ENCODE measurements around the gene CELF1.
A peak's percentile ranks its signal among the peaks of the same experiment; 100 is the strongest.

The CELF1 gene

DNA sequence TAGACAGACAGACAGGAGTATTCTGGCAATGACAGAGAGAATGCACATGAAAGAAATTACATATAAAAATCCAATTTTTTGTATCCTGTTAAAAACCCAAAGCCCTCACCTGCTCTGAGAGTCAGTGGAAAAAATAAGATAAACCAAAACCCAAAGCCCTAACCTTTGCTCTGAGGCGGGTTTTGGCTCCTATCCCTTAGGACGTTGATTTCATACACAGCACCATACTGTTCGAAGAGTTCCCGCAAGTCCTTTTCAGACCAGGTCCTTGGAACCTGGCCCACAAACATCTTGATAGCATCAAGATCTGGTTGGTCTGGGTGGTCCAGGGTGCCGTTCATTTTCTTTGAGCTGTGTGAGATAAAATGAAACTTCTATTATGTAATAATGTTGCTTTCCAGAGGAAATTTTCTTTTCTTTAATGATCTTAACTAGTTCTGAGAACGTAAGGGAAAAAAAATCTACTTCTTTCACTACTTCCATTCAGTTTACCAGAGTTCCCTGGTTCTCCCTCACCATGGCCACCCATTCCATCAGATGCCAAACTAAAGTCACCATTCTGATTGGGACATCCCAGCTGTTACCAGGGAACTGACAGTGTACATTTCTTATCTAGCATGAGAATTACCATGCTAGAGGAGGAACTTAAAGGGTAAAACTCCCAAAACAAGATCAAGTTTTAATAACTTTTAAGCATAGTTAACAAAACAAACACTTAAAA lies 64.1 kb downstream of the CELF1 start:
- DNase-seq (ENCODE audit: extremely low read depth in 1 of 2, low read depth in 1 of 2), result no peak

DNA sequence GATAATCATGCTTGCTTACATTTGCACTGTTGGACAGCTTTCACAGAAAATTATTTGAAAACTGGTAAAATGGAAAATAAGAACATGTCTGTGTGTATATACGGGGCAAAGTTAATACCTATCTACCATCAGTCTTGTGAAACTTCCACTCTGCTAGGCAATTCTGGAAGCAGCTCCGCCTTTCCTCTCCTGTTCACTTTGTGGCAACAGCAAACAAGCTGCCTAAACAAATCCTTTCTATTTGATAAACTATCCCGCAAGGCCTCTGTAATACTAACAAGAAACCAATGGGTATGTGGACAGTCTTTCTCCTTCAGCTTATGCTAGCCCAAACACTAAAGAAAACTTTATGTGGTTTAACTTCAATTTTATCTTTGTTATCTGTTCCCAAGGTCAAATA lies 64.8 kb downstream of the CELF1 start:
- DNase-seq (ENCODE audit: extremely low read depth in 1 of 2, low read depth in 1 of 2), result no peak

DNA sequence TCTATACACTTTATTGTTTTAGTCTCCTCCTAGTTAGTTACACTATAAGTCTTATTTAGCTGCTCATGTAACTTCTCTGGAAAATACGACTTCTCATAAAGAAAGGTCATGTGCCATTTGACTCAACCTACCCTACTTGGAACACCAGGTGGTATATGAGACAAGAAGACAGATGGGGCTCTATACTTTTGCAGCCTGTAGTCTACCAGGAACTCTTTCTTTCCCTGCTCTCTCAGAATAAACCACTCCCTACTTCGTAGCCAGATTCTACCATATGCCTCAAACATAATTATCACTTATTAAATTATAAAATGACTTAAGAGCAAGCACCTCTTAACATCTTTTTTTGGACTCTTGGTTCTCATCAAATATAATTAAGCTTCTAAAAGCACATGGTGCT lies 65.5 kb downstream of the CELF1 start:
- DNase-seq (ENCODE audit: extremely low read depth in 1 of 2, low read depth in 1 of 2), result no peak

DNA sequence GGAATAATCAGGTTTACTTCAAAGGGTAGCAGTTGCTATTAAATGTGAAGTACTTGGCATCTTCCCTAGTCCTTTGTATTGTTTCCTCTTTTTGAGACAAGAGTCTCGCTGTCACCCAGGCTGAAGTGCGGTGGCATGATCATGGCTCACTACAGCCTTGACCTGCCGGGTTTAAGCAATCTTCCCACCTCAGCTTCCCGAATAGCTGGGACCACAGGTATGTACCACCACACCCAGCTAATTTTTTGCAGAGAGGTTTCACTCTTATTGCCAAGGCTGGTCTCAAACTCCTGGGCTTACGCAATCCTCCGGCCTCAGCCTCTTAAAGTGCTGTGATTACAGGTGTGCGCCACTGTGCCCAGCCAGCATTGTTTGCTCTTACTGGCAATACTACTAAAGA lies 67.8 kb downstream of the CELF1 start:
- DNase-seq (ENCODE audit: extremely low read depth in 1 of 2, low read depth in 1 of 2), result no peak

DNA sequence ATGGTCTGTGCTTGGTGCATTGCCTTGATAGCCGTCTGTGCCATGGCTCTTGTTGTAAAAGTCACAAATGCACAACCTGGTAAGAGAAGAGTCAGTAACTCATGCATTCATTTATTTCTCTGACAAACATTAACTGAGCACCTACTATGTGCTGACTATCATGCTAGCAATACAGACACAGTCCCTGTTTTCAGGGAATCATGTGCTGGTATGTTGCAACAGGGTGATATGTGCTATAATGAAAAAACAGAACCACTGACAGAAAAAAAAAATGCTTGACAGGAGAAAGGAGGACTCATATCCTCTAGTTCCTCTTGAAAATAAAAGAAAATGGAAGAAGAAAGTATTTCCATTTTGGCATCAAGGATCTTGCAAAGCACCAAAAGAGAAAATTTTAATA lies 69.5 kb downstream of the CELF1 start:
- no peak for DNase-seq (ENCODE audit: extremely low read depth in 1 of 2, low read depth in 1 of 2)

DNA sequence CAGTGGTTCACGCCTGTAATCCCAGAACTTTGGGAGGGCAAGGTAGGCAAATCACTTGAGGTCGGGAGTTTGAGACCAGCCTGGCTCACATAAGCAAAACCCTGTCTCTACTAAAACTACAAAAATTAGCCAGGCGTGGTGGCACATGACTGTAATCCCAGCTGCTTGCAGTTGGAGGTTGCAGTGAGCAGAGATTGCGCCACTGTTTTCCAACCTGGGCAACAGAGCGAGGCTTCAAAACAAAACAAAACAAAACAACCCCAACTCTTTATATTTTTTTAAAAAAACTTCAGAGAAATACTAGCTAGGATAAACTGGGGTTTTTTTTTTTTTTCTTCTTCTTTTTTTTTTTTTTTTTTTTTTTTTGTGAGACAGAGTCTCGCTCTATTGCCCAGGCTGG lies 72.2 kb downstream of the CELF1 start:
- no peak for DNase-seq (ENCODE audit: extremely low read depth in 1 of 2, low read depth in 1 of 2)

DNA sequence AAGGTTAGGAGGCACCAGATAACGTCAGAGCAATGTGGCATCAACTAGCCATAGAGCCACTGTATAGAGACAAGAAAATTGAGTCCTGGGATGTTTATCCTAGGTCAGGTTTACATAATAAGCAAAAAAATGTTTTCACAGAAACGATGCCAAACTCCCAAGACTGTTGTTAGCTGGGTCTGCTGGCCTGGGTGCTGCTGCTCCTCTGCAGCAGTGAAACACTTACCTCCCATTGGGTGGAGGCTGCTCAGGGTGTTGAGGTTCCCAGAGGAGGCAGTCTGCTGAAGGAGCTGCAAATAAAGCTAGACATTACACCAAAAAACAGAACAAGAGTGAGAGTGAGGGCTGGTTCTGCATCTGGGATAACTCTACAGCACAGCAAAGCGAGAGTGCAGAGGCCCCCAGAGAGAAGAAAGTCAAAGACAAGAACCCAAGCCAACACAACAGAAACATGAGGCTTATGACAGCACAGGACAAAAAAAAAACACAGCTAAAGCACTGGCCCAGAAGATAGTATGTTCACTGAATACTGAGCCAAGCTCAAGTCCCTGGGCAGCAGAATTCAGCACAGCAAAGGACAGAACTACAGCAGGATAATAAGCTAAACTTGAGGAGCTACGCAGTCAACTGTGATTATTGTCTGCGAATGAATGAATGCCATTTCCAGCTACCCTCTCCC lies 74.1 kb downstream of the CELF1 start:
- no peak for DNase-seq (ENCODE audit: extremely low read depth in 1 of 2, low read depth in 1 of 2)

DNA sequence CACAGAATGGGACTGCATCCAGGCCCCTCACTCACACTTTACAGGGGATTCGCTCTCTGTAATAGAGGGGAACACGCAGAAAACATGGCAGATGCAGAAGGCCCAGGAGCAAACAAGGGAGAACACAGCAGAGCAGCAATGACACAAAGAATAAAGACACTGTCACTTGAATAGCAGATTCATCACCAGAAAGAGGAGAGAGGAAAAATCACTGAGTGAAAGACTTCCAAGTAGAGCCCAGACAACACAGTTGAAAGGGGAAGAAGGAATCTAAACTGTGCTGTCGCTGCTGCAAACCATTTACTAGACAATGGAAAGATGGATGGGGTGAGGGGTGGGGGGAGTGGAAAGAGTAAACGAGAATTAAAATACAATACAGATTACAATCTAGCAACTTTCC lies 75.2 kb downstream of the CELF1 start:
- DNase-seq (ENCODE audit: extremely low read depth in 1 of 2, low read depth in 1 of 2), result no peak

DNA sequence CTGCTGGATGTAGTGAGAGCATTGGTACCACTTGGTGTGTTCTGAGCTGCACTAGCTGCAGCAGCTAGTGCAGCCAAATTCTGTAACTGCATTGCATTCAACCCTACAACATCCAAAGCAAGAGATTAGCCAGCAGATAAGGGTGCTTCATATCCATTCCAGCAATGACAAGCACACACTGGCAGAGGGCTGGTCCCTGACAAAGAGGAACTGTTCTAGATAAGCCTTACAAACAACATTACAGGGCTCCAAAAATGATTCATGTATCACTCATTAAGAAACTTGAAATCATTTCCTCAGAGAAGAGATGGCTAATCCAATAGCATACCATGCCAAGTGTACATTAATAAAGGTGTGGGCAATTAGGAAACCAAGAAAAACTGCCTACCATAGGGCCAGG lies 75.6 kb downstream of the CELF1 start:
- DNase-seq (ENCODE audit: extremely low read depth in 1 of 2, low read depth in 1 of 2), result peak in 1 of 2 donors; percentile 23

DNA sequence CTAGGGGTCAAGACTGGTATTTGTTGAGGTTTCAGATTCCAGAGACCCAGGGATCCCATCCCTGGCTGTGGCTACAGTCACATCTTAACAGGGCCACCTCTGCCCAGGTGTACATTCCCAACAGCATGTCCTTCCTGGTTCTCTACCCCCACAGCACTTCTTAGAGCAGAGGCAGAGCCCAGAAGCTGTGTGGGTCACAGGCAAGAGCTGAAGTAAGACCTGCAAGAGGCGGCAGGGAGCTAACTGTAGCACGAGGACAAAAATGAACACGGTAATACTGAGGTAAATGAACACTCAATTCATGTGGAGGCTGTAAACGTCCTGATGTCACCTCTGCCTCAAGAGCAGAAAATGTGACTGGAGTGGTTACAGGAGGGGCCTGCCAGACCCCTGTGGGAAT lies 82.3 kb downstream of the CELF1 start:
- no peak for DNase-seq (ENCODE audit: extremely low read depth in 1 of 2, low read depth in 1 of 2)

DNA sequence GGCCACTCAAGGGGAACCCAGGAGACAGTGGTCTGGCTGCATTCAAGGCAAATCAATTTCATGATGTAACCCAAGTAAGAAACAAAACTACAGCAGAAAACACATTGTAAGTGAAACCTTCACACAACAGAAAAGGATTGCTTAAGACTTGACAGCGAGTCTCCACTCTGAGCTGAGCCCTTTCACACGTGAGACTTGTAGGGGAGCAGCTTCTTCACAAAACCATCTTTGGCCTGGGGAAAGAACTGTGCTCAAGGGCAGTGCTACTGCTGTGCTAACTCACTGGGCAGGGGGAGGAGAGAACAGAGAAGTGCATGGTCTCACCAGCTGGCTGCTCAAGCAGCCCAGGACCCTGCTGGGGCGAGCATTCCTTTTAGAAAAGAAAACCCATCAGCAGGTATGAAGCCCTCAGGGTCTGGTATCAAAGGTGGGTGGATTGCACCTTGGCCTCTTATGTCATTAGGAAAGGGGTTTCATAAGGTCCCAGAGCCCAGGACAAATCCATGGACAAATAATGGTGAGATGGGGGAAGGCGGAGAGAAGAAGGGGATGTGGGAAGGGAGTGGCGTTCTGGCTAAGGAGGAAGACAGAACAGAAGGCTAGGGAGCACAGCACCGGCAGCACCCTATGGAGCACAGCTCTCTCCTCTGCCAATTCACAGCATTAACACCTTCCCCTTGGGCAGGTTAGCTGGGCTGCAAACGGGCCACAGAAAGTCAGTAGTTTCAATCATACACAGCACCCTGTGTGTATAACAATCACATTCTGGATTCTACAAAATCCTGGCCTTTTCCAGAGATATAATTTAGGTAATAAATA lies 83.4 kb downstream of the CELF1 start:
- no peak for DNase-seq (ENCODE audit: extremely low read depth in 1 of 2, low read depth in 1 of 2)

DNA sequence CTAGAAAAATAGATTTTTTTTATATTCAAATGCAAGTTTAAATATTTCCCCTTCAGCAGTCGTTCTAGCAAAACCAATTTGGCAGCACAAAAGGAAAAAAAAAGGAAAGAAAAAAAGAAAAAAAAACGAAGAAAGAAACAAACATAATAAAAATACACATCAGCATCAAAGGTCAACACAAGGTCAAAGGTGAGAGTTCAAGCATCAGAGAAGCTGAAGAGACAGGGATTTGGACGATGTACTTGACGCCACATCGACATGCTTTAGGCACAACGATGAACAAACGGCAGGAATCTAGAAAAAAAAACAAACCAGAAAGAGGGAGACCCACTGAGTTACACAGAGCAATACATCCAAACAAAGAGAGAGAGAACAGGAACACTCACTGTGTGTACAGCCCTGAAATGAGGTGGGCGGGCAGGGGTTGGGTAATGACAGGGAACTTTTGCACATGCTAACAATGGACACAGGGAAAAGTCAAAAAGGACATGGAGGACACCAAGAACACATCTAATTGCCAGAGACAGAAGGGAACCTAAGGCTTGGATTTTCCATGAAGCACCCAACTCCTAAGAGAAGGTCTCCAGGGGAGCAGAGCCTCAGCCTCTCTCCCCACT lies 84.2 kb downstream of the CELF1 start:
- no peak for DNase-seq (ENCODE audit: extremely low read depth in 1 of 2, low read depth in 1 of 2)

DNA sequence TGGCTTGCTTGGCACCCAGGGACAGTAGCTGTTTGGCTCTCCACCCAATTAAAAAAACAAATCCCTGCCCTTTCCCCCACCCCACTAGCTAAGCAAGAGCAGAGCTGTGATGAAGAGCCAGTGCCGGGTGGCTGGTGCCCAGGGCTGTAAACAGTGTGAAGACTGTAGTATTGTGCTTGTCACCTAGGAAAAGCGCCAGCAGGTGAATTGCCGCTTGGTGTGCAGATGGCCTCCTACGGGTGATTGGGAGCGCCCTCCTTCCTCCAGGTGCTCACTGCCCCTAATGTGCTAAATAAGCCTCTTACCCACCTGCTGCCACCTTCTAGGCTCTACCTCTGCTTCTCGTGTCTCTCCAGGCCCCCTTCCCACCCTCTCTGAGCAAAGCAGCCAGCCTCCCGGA lies 85.6 kb downstream of the CELF1 start:
- DNase-seq (ENCODE audit: extremely low read depth in 1 of 2, low read depth in 1 of 2), result no peak

DNA sequence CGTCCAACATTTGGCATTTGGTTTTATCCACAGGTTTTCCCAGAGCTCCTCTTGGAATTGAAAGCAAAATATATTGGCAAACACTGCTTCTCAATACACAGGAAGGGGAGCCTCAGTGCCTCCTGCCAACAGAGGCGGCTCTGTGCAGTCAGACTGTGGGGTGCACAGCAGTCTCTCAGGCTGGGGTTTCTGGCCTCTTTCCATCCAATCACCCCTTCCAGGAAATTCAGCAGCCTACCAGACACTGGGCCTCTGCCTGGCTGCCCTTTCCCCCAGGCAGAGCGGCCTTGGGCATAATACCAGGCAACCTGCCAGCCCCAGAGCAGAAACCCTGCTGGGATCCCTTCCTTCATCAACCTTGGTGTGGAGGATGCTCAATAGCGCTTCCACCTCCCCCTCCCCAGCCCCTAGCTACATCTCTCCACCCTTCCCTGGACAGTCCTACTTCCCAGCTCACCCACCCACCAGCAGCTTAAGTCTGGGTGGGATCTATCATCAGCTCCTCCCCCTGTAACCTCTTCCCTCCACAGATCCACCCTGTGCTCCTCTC lies 86.2 kb downstream of the CELF1 start:
- no peak for DNase-seq (ENCODE audit: extremely low read depth in 1 of 2, low read depth in 1 of 2)

DNA sequence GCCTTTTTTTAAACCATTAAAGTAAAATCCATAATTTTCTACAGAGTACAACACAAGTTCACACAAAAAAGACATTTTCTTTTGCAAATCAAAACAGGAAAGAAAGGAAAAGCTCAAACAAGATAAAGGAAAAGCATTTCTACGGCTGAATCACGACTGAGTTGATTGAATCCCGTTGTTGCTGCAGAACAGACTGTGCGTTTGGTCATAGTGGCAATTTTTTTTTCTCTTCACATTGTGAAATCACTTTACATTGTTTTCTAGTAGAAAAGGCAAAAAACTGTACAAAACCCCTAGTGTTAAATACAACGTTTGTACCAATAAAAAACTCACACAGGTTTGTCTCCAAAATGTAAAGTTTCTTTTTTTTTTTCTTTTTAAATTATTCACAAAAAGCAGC lies 86.7 kb downstream of the CELF1 start:
- DNase-seq (ENCODE audit: extremely low read depth in 1 of 2, low read depth in 1 of 2), result no peak

DNA sequence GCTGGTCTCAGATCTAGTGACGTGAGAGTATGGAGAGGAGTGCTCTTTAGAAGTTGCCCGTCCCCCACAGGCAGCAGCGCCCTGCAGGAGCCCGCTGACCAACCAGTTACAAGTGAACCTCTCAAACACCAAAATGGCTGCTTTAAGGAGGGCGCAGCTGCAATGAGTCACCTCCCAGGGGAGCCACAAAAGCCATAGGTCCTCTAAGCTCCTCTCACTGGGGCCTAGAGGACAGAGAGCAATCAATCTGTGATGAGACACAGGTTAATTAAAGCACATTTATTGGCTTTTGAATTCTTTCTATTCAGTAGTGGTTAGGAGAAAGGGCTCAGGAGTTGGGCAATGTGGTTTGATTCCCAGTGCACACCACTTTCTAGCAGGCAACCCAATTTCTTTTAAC lies 88.4 kb downstream of the CELF1 start:
- no peak for DNase-seq (ENCODE audit: extremely low read depth in 1 of 2, low read depth in 1 of 2)

DNA sequence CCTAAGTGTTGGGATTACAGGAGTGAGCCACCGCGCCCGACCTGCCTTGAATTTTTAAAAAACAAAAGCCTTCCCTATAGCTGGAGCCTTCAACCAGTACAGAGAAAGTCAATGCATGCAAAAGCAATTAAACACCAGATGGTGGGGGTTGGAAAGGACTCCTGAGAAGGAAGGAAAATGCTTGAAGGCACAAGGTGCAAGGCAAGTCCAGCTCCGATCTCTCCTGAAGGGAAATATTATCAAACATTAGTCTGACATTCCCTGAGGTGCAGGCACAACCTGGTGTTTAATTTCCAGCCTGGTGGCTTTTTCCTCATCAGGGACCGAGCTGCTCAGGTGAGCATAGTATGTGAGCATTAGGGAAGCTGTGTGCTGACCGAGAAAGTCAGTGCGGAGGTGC lies 91.1 kb downstream of the CELF1 start:
- DNase-seq (ENCODE audit: extremely low read depth in 1 of 2, low read depth in 1 of 2), result no peak

DNA sequence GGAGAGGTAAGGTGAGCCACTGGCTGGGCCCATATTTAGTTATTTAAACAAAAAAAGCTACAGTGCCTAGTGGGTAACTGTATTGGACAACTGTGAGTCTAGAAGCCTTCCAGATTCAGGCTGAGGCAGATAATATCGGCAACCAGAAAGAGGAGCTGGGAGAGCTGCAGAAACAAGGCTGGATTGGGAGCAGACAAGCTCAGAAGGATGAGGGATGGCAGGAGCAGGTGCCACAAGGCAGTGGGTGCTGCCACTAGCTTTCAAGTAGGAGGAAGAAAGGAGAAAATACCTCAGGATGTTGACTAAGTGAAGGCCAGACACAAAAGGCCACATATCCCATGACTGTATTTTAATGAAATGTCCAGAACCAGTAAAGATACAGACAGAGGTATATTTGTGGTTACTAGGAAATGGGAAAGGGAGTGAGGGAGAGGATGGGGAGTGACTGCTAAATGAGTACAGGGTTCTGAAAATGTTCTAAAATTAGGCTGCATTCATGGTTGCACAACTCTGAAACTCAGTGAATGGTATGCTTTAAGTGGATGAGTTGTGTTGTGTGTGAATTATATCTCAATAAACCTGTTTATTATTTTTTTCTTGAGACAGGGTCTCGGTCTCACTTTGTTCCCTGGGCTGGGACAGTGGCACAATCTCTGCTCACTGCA lies 92.2 kb downstream of the CELF1 start:
- no peak for DNase-seq (ENCODE audit: extremely low read depth in 1 of 2, low read depth in 1 of 2)

DNA sequence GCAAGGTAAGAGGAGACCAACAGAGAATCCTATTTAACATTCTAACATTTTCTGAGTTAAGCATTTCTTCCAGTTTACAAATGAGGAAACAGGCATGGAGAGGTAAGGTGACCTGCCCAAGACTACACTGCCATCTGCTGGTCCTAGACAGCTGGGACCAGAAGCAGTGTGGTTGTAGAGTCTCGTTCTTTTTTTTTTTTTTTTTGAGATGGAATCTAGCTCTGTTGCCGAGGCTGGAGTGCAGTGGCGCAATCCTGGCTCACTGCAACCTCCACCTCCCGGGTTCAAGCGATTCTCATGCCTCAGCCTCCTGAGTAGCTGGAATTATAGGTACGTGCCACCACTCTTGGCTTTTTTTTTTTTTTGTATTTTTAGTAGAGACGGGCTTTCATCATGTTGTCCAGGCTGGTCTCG lies 98.7 kb downstream of the CELF1 start:
- peak; percentile 23 to 33 for DNase-seq (ENCODE audit: extremely low read depth in 1 of 2, low read depth in 1 of 2)

DNA sequence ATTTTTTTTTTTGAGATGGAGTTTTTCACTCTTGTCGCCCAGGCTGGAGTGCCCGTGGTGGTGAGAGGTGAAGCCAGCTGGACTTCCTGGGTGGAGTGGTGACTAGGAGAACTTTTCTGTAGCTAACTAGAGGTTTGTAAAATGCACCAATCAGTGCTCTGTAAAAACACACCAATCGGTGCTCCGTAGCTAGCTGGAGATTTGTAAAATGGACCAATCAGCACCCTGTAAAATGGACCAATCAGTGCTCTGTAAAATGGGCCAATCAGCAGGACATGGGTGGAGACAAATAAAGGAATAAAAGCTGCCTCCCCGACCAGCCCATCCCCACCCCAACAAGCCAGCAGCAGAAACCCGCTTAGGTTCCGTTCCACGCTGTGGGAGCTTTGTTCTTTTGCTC lies 99.6 kb downstream of the CELF1 start:
- no peak for DNase-seq (ENCODE audit: extremely low read depth in 1 of 2, low read depth in 1 of 2)

DNA sequence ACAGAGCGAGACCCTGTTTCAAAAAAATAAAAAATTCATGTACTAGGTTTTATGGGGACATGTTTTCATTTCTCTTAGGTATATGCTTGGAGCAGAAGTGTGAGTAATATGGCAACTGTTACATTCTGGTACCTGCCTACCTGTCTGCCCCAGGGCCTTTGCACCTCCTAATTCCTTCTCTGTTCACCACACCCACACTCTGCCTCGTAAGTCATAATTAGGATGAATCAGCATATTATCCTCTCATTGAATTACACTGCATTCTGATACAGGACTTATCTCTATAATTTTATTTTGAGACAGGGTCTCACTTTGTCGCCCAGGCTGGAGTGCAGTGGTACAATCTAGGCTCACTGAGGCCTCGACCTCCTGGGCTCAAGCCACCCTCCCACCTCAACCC lies 100.9 kb downstream of the CELF1 start:
- DNase-seq (ENCODE audit: extremely low read depth in 1 of 2, low read depth in 1 of 2), result no peak

All from stimulated activated CD8-positive, alpha-beta memory T cell treated with anti-CD3 and anti-CD28 coated beads, Interleukin-7, amount 100 ng/mL, for 48 hours (primary cell).